Measurements from ENCODE around the gene VPS26B.
"Not testable (repeated sequence)": the region's sequence is repeated elsewhere in the genome, so short reads cannot be mapped to it uniquely, and the experiment has no call there.

Gene VPS26B

DNA sequence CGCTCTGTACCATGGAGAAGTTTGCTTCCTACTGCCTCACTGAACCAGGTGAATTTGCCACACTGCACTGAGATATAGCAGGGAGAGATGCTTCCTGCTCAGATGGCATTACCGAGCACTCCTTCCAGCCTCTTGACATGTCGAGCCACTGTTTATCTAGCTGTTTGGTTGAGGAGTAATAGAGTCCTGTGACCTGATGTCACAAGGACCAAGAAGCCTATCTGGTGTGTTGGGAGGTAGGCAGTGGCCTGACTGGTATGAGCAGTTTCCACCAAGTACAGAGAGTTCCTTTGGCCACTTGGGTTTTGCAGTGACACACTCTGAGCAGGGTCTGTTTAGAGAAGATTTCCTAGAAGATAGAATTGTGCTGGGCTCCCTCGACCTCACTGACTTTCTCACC is 34.1 kb downstream of the VPS26B start:
- no peak for DNase-seq (ENCODE audit: low read depth)

DNA sequence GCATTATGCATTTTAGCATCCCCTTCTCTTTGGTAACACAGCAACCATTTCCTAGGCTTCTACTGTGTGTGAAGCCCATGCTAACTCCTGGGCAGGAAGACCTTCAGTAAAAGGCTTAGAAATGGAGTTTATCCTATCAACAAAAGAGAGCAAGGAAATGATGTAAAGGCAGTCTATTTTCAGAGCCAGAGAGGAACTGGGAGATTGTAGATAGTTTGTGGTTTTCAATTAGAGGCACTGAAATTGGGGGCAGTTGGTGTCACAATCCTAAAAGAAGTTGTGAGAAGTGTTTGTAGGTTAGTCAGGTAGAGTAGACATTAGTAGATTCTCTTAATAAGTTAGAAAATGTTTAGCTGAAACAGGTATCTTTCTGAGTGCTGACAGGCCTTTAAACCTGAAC is 36.0 kb downstream of the VPS26B start:
- no peak for DNase-seq (ENCODE audit: low read depth)

DNA sequence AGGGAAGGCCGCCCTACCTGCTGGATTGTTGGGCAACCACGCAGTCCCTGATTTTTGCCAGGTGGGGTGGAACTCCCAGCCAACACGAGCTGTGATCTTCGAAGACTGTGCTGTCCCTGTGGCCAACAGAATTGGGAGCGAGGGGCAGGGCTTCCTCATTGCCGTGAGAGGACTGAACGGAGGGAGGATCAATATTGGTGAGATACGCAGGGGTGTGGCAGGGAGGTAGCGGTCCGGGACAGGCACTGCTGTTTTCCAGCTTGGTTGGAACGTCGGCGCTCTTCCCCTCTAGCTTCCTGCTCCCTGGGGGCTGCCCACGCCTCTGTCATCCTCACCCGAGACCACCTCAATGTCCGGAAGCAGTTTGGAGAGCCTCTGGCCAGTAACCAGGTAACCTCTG is 36.5 kb downstream of the VPS26B start:
- no peak for DNase-seq (ENCODE audit: low read depth)

DNA sequence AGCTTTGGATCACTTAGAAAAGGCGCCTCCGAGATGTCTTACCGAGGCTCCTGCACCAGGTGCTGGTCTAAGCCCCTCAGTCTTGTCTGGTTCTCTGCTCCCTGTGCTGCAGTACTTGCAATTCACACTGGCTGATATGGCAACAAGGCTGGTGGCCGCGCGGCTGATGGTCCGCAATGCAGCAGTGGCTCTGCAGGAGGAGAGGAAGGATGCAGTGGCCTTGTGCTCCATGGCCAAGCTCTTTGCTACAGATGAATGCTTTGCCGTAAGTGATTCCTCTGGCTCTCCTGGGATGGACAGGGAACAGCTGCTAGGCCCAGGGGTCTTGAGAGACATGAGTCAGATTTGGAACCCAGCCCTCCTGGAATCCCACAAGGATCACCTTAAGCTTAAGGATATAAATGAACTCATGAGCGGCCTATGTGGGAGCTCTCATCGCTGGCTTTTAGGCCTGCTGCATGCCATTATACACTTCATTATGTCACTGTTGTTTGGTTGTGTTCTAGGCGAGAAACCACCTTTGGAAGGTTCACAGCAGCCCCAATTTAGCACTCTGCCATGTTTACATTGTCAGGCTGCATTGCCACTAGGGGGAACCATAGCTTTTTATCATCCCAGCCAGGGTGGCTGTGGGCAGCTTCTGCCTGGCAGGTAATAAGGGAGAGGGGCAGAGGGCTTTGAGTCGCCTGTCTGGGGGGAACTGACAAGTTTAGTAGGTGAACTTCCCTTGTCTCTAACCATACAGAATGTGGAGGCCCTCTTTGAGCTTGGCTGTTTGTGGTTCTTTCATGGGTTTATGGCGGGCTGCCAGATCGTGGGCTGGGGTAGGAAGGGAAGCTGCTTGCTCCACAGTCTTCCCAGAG is 37.4 kb downstream of the VPS26B start:
- DNase-seq (ENCODE audit: low read depth): no peak

DNA sequence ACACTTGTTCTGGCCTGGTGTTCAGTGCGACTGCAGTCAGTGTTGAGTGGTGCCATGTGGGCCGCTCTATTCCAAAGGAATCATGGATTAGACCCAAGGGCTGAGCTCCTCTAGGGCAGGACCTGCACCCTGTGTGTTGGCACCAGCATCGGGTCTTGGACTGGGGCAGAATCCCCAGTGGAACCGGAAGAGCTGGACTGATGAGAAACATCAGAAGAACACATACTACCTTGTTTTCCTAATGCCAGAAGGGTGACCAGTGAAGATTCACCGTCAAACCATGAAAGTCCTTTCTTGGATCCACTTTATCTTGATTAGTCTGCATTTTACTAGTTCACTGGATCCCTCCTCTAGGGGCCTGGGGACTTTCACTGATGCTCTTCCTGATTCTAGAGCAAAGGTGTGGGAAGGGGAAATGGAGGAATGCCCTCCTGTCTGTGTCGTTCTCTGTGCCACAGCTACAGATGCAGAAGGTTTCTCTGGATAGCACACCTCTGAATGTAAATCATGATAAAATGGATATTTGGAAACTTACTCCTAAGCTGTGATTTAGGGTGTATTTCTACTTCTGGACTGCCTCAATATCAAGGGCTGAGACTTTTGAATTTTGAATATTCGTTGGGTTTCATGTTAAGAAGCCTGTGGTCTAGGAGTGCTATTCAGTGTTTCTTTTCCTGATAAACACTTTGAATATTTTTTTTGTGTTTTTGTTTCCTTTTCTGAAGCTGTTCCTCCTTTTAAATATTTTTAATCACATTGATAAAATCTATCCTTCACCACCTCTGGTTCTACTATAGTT is 40.7 kb downstream of the VPS26B start:
- DNase-seq (ENCODE audit: low read depth): no peak

DNA sequence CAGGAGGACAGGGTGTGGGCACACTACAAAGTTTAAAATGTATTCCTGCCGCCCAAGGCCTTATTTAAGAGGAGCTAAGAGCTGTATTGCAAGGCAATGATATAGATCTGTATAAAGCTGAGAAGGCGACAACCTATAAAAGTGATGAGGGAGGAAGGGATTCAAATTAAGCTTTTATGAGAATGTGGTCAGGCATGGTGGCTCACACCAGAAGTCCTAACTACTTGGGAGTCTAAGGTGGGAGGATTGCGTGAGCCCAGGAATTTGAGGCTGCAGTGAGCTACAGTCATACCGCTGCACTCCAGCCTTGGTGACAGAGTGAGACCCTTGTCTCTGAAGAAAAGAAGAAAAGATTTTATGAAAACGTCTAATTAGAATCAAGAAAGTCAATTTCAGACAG is 42.0 kb downstream of the VPS26B start:
- DNase-seq (ENCODE audit: low read depth): no peak

DNA sequence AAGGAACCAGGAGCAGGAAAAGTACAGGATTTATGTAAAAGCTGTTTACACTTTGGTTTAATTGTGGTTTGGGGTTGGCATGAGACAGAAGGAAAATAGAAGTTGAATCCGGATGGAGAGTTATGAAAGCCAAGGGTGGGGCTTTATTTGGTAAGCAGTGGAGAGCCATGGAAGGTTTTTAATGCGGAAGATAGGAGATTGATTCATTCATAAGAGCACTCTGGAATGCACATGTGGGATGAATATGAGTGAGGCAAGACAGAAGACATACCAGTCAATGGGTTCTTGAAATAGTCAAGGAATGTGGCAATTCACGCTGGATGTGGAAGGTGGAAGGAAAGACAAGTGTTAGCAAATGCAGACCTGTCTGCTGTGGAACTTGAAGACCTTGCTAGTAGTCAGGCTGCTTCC is 42.4 kb downstream of the VPS26B start:
- peak; percentile 82 for DNase-seq (ENCODE audit: low read depth)

DNA sequence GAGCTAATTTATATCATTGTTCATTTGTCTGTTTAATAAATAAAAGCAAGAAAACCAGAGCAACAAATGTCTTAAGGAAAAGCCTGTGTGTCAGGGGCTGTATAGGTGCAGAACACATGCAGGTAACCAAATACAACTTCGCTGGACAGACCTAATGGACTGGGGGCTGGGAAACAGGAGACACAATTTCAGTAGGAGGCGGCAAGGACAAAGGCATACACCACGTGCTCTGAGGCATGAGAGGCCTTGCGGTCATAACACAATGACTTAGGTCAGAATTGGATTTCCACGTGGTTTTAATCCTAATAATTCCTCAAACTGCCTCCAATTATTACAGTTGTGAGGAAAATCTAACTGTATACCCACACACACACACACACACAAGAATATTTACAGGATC is 43.0 kb downstream of the VPS26B start:
- no peak for DNase-seq (ENCODE audit: low read depth)

DNA sequence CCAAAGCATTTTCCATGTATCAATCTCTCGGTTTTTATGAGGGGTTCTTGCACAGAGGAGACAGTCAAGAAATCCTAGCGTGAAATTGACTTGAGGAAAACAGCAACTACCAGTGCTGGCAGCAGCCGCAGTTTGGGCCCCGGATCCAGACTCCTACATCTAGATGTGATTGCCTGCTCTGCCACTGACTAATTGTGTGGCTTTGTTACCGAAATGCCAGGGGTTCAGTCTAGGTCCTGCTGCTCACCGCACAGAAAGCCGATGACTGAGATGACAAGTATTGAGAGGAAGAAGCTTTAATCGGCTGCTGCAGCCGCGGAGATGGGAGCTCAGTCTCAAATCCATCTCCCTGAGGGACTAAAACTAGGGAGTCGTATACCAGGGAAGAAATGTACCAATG is 43.5 kb downstream of the VPS26B start:
- no peak for DNase-seq (ENCODE audit: low read depth)

DNA sequence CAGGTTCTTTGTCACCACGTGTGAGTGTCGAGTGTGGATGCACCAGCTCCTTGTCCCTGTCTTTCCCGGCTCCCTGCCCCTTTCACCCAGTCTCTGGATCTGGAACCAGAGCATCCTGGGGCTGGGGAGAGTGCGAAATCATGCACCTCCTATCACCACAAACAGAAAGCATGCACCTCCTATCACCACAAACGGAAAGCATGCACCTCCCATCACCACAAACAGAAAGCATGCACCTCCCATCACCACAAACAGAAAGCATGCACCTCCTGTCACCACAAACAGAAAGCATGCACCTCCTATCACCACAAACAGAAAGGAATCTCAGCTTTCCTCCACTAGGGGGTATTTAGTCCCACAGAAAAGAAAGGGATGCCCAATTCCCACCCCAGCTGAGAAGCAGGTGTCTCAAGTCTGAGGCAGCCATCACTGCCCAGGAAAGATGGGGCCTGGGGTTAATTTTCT is 45.8 kb downstream of the VPS26B start:
- DNase-seq (ENCODE audit: low read depth): no peak

DNA sequence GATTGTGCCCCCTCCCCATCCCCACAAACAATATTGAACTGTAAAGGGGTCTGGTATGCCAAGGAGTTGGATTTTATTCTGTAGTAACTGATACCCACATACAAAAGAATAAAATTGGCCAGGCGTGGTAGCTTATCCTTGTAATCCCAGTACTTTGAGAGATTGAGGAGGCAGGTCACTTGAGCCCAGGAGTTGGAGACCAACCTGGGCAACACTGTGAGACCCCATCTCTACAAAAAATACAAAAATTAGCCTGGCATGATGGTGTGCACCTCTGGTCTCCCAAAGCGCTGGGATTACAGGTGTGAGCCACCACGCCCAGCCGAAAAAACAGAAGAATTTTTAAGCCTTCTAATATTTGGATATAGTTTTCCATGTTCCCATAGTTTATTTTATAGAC is 47.5 kb downstream of the VPS26B start:
- no peak for DNase-seq (ENCODE audit: low read depth)

DNA sequence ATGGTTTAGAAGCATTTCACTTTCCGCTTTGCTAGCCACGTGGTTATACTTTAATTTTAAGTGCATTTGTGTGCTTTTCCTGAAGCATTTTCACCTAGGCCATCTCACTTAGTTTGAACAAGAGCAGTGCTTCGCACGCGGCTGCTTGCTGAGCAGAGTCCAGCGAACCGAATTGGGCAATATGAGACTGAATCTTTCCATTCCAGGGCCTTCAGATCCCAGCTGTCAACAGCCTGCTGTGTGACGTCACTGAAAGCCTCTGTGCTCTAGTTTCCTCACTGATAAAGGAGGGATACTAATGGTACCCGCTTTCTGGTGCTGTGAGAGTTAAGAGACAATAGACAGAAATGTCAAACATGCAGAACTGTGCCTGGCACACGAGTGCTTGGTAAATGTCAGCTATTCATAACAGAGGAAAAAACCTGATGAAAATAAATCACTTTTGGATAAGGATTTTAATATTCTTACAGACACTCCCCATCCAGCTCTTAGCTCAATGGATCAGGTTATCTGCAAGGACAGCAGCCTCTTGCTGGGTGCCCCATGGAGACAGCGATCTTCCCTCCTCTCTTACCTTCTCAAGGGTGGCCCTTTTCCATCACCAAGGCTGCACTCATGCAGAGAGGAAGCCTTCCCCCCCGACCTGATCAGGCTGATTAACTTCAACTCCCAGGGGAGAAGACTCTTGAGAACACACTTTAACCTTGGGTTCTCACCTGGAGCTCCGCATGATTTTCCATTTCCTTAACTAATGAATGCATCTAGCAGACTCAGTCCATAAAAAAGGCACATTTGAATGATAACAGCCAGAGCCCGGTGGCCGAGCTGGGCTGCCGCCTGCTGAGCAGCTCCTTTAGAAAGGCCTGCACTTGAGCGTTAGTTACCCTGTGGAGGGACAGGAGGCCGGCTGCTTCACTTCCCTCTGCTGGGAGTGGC is 48.2 kb downstream of the VPS26B start:
- no peak for DNase-seq (ENCODE audit: low read depth)

DNA sequence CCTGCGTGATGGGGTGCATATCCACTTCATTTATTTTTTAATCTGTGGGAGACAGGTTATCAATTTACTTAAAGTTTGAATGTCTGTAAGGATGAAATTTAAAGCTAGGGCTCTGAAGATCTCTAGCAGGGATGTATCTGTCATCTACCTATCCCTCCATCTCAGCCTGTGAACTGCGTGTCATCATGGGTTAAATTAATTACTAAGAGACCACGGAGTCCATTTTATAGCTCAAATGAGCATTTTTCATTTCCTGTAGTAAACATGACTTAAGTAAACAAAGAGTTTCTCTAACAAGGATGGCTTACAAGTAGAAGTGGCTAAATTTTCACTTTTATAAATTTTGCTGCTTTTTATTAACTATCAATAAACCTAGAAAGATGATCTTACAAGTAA is 48.8 kb downstream of the VPS26B start:
- no peak for DNase-seq (ENCODE audit: low read depth)

DNA sequence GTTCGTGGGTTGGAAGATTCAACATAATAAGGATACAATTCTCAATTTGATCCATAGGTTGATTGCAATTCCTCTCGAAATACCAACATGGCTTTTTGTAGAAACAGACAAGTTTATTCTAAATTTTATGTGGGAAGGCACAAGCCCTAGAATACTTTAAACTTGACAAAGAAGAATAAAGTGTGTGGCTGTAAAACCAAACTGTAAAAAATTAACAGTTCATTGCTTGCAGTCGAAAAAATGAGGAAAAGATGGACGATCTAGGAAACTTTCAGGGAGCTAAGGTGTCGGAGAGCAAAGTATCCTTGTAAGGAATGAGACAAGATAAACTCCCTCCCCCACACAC is 50.7 kb downstream of the VPS26B start:
- no peak for DNase-seq (ENCODE audit: low read depth)

DNA sequence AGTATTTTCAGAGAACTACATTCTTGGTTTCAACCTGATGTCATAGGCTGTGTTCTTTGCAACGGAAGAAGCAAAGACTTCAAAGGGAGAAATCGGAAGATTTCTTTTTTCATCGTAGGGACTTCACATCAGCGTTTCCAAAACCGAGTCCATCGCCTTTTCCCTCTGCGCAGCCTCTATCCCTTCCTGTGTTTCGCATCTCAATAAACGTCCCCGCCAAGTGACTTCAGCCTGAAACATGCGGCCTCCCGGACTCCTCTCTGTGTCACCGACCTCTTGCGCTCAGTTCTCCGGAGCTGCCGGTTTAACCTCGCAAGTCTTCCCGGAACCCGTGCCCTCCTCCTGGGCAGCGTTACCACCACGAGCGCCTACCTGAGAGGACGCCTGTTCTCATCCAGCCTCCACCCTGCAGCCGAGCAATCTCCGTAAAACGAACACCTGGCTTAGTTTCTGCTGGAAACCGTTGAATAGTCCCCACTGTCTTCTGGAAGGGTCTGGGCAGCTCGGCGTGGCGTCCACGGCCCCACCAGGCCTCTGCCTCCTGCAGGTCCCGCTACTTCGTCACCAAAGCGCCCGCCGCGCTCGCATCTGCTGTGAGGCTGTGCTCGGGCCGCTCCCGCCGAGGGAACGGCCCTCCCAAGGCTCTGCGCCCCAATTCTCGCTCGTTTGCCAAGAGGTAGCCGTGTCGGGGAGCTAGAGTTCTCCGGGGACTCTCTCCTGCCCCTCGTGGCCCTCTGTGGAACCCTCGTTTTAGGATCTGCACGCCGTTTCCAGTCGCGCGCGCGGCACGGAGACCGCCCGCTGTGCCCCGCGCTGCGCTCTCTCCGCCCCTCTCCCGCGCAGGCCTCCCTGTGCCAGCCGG is 51.3 kb downstream of the VPS26B start, which contains the start of gene GLB1L3:
Gene GLB1L3, plus strand, starts transcription at position 846 of the 862 bp plus-strand sequence. CDS start 362 bp downstream, outside the sequence.
- DNase-seq (ENCODE audit: low read depth): no peak

DNA sequence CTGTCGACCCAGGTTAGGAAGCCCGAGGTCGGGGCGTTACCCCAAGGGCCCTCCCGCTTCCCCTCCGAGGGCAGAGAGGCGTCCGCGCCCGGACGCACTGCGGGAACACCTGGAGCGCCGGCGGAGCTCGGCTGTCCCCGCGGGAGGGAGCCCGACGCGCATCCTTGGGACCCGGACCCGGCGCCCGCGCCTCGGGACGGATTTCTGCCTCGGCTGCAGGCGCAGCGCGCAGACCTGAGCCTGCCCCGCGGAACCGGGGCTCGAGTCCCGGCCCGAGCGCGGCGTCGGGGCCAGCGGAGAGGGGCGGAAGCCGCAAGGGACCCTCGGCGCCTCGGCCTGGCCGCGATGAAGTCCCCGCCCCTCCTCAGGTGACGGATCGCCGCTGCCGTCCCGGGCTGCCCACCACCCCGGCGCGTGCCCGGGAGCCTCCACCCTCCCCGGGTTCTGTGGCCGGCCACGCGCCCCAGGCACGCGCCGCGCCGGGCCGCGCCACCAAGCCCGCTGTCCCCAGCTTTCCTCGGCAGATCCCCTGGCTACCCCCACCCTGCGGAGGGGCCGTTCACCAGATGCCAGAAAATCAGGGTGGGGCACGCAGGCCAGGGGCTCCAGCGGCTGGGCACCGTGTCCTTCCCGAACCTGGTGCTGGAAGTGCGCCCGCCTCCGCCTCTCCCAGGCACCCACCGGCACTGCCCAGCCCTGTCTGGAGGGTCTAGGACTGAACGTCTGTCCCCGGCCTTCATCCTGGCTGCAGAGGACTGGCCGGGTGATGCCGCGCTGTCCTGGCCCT is 52.1 kb downstream of the VPS26B start:
- no peak for DNase-seq (ENCODE audit: low read depth)

DNA sequence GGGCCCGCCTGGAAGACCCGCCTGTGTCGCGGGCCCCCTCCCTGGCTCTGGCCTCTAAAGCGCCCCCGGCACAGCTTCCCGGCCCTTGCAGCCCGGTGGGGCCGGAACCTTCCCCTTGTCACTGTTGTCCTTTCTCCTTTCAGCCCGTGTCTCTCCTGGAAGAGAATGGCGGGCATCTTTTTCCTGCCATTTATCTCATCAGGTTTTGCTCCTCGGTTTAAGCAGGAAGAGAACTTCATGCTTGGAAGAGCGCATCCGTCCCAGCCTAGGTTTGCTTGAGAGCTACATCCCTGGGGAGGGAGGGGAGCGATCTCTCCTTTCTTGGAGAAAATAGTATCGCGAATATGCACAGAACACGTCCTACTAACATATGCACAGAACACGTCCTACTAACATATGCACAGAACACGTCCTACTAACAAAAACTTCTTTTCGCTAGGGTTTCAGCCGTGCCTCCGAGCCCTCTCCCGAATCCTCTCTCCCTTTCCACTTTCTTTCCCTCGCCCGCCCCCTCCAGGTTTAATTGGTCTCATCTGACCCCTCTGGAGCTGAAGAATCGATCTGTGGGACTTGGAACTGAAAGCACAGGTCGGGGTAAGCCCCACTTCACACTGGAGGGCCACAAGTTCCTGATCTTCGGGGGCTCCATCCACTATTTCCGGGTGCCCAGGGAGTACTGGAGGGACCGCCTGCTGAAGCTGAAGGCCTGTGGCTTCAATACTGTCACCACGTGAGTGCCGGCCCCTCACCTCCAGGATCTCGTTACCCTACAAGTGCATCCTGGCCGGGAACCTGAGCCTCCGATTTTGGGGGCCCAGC is 52.9 kb downstream of the VPS26B start:
- no peak for DNase-seq (ENCODE audit: low read depth)

DNA sequence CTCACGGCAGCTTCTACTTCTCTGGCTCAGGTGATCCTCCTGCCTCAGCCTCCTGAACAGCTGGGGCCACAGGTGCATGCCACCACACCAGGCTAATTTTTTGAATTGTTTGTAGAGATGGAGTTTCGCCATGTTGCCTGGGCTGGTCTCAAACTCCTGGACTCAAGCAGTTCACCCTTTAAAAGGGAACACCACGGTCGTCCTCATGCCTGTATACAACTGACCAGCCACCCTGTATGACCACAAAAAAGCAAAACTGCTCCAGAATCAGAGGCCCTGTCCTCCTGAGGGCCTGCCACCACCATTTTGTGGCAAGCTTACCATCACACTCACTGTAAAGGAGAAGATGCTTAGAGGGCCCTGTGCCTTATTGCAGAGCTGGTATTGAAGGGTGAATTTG is 53.9 kb downstream of the VPS26B start:
- no peak for DNase-seq (ENCODE audit: low read depth)

DNA sequence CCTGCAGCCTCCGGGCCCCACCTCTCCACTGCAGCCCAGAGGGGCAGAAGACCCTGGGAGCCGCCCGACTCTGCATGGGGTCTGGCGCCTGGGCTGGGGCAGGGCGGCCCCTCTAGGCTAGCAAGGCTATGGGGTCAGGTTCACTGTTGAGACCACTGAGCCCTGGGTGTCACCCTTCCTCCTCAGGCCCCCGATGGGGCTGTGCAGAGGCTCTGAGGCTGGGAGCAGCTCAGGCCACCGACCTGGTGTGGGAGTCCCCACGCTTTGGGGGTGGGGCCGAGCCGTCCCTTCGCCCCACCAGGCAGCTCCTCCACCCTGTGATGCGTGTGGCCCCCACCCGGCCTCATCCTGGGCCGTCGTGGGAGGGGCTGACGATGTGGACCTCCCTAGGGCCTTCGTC is 57.2 kb downstream of the VPS26B start:
- DNase-seq (ENCODE audit: low read depth): not testable (repeated sequence)

Measured in GM04504 (cell line).